Endothelial cell of umbilical vein (primary cell): Measurements from ENCODE around the gene SLC25A30.
"Not testable (repeated sequence)": the region's sequence is repeated elsewhere in the genome, so short reads cannot be mapped to it uniquely, and the experiment has no call there.

Source experiments
- CTCF ChIP-seq, 2 donors: IDR thresholded peaks; 1 replicate in 1 of 2; 2 replicates in 1 of 2; pipeline ENCODE4 v1.5.1; 2011; ENCODE audit warnings: low read length in 2 of 2, mild to moderate bottlenecking in 2 of 2, moderate library complexity in 2 of 2, control low read depth in 1 of 2, inconsistent platforms in 1 of 2, low read depth in 1 of 2; ENCODE audit not compliant: insufficient read depth in 1 of 2; ENCODE audit errors: extremely low read depth in 1 of 2
- EZH2 ChIP-seq: IDR thresholded peaks from 2 replicates; pipeline ENCODE4 v1.6.1; 2012; ENCODE audit warnings: borderline replicate concordance, low read depth, mild to moderate bottlenecking, moderate library complexity, low read length, inconsistent platforms; ENCODE audit not compliant: severe bottlenecking
- POLR2A ChIP-seq: IDR thresholded peaks from 2 replicates; pipeline ENCODE4 v1.6.1; 2012; ENCODE audit warnings: low read depth, mild to moderate bottlenecking, control low read depth, low read length
- POLR2AphosphoS5 ChIP-seq: IDR thresholded peaks from 2 replicates; pipeline ENCODE4 v1.6.1; 2012; ENCODE audit warnings: low read depth, mild to moderate bottlenecking, control low read depth, low read length, moderate library complexity; ENCODE audit not compliant: insufficient read depth

GRCh38 chr13:45344064-45344463, 74.1 kb downstream of the SLC25A30 start:
- TF ChIP-seq POLR2A; CTCF (IDR thresholded peaks at IDR 0.05; ENCODE audit: extremely low read depth in 1 of 2, insufficient read depth in 1 of 2, low read depth in 1 of 2, low read length in 2 of 2); POLR2AphosphoS5; EZH2: not testable (repeated sequence)
